HepG2 (cell line): ENCODE data around the gene ZNF30. TPM values are rescaled to one million over a fixed set of nuclear protein-coding genes. Genes with fewer than 3 reads are reported as not detected.

Experiments
- ATRX ChIP-seq: sonication (generic); formaldehyde crosslinking; IDR thresholded peaks from 2 replicates; pipeline ENCODE4 v1.4.0; 2020; ENCODE audit warnings: missing genetic modification reagents, borderline replicate concordance
- CCAR2 ChIP-seq: fragments of 200-400 bp; formaldehyde crosslinking; optimal IDR thresholded peaks from 2 replicates; pipeline ENCODE3; 2018; ENCODE audit warnings: low read depth, mild to moderate bottlenecking, low read length, moderate library complexity
- MBNL3 ChIP-seq: fragments of 250-450 bp; sonication (Bioruptor Pico); conservative IDR thresholded peaks from 2 replicates; pipeline ENCODE4 v1.8.0; 2022; ENCODE audit warnings: mild to moderate bottlenecking, inconsistent platforms
- NFE2 ChIP-seq: sonication (generic); formaldehyde crosslinking; IDR thresholded peaks from 2 replicates; pipeline ENCODE4 v1.4.0; 2020; ENCODE audit warnings: missing genetic modification reagents
- NONO ChIP-seq, 2 experiments: fragments of 450-650 bp in 1 of 2; sonication (generic) in 1 of 2; formaldehyde crosslinking in 1 of 2; IDR thresholded peaks in 1 of 2; conservative IDR thresholded peaks in 1 of 2; 2 replicates each; pipeline versions ENCODE4 v1.6.1 to v1.8.0; 2017 to 2022; ENCODE audit warnings: mild to moderate bottlenecking in 1 of 2, missing genetic modification reagents in 1 of 2, moderate library complexity in 1 of 2
- PHF5A ChIP-seq: IDR thresholded peaks from one replicate; pipeline ENCODE4 v1.6.1; 2018; ENCODE audit warnings: low read depth, missing genetic modification reagents; ENCODE audit not compliant: unreplicated experiment
- RFX1 ChIP-seq: fragments of 450-650 bp; IDR thresholded peaks from 2 replicates; pipeline ENCODE4 v1.6.1; 2017
- SCMH1 ChIP-seq: sonication (generic); formaldehyde crosslinking; IDR thresholded peaks from 2 replicates; pipeline ENCODE4 v1.9.0; 2021; ENCODE audit warnings: missing genetic modification reagents, mild to moderate bottlenecking, borderline replicate concordance
- SOX5 ChIP-seq: IDR thresholded peaks from 2 replicates; pipeline ENCODE4 v1.6.1; 2016; ENCODE audit warnings: borderline replicate concordance
- SOX6 ChIP-seq, 2 experiments: fragments of 450-650 bp in 1 of 2; sonication (generic) in 1 of 2; formaldehyde crosslinking in 1 of 2; IDR thresholded peaks; 2 replicates each; pipeline versions ENCODE4 v1.4.0 to v1.6.1; 2017 to 2020; ENCODE audit warnings: antibody characterized with exemption in 1 of 2, mild to moderate bottlenecking in 1 of 2, missing genetic modification reagents in 1 of 2
- SRY ChIP-seq: sonication (generic); formaldehyde crosslinking; IDR thresholded peaks from 2 replicates; pipeline ENCODE4 v1.8.0; 2022; ENCODE audit warnings: mild to moderate bottlenecking, missing genetic modification reagents
- WIZ ChIP-seq: sonication (generic); formaldehyde crosslinking; IDR thresholded peaks from 2 replicates; pipeline ENCODE4 v1.5.1; 2020; ENCODE audit warnings: mild to moderate bottlenecking, missing genetic modification reagents
- ZNF274 ChIP-seq: sonication (generic); formaldehyde crosslinking; IDR thresholded peaks from 2 replicates; pipeline ENCODE4 v1.5.1; 2020; ENCODE audit warnings: mild to moderate bottlenecking, missing genetic modification reagents
- polyA plus RNA-seq, 8 experiments: library from polyadenylated mRNA; depleted of rRNA in 3 of 8; stranded (reverse) in 7 of 8; unstranded in 1 of 8; fragments of >200 nt; fragmentation: Illumina TruSeq in 4 of 8; extraction: Trizol in 4 of 8; gene quantifications; 2 replicates each; pipeline versions ENCODE4 v1.2.1 to v1.2.3, GENCODE V29; 2011 to 2016; ENCODE audit warnings: low read depth in 4 of 8, missing spikeins in 1 of 8, mixed read lengths in 1 of 8; ENCODE audit not compliant: insufficient read depth in 1 of 8
- total RNA-seq, 5 experiments: library from RNA; depleted of rRNA; stranded (reverse); fragments of >200 nt; fragmentation: Illumina TruSeq; extraction: Trizol; gene quantifications; 2 replicates each; pipeline ENCODE4 v1.2.3, GENCODE V29; 2016; ENCODE audit warnings: low read depth in 1 of 5
- TF ChIP-seq, protein P1 (sequence below): IDR thresholded peaks from 2 replicates; pipeline ENCODE4 v1.4.0; 2020; ENCODE audit warnings: mild to moderate bottlenecking, missing genetic modification reagents
- TF ChIP-seq, protein P2 (sequence below): sonication (generic); formaldehyde crosslinking; IDR thresholded peaks from 2 replicates; pipeline ENCODE4 v1.4.0; 2020; ENCODE audit warnings: missing genetic modification reagents
- TF ChIP-seq, protein P3 (sequence below): sonication (generic); formaldehyde crosslinking; IDR thresholded peaks from 2 replicates; pipeline ENCODE4 v1.5.0; 2020; ENCODE audit warnings: missing genetic modification reagents, mild to moderate bottlenecking, borderline replicate concordance
- TF ChIP-seq, protein P4 (sequence below): sonication (generic); formaldehyde crosslinking; IDR thresholded peaks from 2 replicates; pipeline ENCODE4 v1.9.0; 2022; ENCODE audit warnings: low read depth, missing genetic modification reagents

ZNF30 gene
- total and polyA plus RNA-seq, 2 of the 13 experiments (the other 11 are each of a cell fraction or from before 2014, with no cell fraction given) = 2.3 to 4.4 TPM

DNA sequence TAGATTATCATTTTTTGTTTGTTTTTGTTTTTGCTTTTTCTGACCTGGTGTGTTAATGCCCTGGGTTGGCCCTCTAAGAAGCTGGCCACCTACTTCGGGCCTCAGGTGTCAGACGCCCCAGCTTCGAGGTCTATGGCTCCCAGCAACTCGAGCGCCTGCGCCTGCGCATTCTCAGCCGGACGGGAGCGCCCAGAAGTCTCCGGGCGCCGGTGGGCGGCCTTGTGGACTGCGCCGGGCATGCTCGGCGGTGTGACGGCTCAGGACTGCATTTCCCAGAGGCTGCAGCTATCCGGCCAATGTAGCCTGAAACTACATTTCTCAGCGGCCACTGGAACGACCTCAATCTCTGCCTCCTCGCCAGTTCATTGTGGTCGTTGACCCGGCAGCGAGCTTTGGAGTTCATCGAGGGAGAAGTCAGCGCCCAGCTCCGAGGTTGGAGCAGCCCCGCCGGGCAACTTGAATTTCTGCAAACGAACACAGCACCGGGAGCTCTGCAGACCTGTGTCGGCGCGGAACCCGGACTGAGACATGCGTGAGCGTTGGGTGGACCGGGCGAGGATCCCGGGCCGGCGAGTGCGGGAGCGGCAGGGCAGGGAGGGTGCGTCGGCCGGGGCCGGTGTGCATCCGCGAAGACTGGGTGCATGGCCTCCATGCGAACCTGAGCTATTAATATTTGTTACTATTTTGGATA lies at the start of gene ZNF30 (continued):
- TF ChIP-seq, protein P1, sequence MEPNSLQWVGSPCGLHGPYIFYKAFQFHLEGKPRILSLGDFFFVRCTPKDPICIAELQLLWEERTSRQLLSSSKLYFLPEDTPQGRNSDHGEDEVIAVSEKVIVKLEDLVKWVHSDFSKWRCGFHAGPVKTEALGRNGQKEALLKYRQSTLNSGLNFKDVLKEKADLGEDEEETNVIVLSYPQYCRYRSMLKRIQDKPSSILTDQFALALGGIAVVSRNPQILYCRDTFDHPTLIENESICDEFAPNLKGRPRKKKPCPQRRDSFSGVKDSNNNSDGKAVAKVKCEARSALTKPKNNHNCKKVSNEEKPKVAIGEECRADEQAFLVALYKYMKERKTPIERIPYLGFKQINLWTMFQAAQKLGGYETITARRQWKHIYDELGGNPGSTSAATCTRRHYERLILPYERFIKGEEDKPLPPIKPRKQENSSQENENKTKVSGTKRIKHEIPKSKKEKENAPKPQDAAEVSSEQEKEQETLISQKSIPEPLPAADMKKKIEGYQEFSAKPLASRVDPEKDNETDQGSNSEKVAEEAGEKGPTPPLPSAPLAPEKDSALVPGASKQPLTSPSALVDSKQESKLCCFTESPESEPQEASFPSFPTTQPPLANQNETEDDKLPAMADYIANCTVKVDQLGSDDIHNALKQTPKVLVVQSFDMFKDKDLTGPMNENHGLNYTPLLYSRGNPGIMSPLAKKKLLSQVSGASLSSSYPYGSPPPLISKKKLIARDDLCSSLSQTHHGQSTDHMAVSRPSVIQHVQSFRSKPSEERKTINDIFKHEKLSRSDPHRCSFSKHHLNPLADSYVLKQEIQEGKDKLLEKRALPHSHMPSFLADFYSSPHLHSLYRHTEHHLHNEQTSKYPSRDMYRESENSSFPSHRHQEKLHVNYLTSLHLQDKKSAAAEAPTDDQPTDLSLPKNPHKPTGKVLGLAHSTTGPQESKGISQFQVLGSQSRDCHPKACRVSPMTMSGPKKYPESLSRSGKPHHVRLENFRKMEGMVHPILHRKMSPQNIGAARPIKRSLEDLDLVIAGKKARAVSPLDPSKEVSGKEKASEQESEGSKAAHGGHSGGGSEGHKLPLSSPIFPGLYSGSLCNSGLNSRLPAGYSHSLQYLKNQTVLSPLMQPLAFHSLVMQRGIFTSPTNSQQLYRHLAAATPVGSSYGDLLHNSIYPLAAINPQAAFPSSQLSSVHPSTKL (CRISPR knock-in tag) = peak; percentile 40
- TF ChIP-seq CCAR2 = no peak
- TF ChIP-seq ATRX (CRISPR knock-in tag) = no peak
- TF ChIP-seq, protein P2, sequence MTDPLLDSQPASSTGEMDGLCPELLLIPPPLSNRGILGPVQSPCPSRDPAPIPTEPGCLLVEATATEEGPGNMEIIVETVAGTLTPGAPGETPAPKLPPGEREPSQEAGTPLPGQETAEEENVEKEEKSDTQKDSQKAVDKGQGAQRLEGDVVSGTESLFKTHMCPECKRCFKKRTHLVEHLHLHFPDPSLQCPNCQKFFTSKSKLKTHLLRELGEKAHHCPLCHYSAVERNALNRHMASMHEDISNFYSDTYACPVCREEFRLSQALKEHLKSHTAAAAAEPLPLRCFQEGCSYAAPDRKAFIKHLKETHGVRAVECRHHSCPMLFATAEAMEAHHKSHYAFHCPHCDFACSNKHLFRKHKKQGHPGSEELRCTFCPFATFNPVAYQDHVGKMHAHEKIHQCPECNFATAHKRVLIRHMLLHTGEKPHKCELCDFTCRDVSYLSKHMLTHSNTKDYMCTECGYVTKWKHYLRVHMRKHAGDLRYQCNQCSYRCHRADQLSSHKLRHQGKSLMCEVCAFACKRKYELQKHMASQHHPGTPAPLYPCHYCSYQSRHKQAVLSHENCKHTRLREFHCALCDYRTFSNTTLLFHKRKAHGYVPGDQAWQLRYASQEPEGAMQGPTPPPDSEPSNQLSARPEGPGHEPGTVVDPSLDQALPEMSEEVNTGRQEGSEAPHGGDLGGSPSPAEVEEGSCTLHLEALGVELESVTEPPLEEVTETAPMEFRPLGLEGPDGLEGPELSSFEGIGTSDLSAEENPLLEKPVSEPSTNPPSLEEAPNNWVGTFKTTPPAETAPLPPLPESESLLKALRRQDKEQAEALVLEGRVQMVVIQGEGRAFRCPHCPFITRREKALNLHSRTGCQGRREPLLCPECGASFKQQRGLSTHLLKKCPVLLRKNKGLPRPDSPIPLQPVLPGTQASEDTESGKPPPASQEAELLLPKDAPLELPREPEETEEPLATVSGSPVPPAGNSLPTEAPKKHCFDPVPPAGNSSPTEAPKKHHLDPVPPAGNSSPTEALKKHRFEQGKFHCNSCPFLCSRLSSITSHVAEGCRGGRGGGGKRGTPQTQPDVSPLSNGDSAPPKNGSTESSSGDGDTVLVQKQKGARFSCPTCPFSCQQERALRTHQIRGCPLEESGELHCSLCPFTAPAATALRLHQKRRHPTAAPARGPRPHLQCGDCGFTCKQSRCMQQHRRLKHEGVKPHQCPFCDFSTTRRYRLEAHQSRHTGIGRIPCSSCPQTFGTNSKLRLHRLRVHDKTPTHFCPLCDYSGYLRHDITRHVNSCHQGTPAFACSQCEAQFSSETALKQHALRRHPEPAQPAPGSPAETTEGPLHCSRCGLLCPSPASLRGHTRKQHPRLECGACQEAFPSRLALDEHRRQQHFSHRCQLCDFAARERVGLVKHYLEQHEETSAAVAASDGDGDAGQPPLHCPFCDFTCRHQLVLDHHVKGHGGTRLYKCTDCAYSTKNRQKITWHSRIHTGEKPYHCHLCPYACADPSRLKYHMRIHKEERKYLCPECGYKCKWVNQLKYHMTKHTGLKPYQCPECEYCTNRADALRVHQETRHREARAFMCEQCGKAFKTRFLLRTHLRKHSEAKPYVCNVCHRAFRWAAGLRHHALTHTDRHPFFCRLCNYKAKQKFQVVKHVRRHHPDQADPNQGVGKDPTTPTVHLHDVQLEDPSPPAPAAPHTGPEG (CRISPR knock-in tag) = peak; percentile 77
- TF ChIP-seq, protein P3, sequence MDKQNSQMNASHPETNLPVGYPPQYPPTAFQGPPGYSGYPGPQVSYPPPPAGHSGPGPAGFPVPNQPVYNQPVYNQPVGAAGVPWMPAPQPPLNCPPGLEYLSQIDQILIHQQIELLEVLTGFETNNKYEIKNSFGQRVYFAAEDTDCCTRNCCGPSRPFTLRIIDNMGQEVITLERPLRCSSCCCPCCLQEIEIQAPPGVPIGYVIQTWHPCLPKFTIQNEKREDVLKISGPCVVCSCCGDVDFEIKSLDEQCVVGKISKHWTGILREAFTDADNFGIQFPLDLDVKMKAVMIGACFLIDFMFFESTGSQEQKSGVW = no peak
- peak; percentile 93 for TF ChIP-seq ZNF274
- no peak for TF ChIP-seq NONO (IDR thresholded peaks at IDR 0.05)
- TF ChIP-seq NONO (CRISPR knock-in tag; conservative IDR thresholded peaks at IDR 0.05) = no peak
- no peak for TF ChIP-seq PHF5A (CRISPR knock-in tag)
- no peak for TF ChIP-seq SOX5 (CRISPR knock-in tag)
- no peak for TF ChIP-seq WIZ
- TF ChIP-seq, protein P4, sequence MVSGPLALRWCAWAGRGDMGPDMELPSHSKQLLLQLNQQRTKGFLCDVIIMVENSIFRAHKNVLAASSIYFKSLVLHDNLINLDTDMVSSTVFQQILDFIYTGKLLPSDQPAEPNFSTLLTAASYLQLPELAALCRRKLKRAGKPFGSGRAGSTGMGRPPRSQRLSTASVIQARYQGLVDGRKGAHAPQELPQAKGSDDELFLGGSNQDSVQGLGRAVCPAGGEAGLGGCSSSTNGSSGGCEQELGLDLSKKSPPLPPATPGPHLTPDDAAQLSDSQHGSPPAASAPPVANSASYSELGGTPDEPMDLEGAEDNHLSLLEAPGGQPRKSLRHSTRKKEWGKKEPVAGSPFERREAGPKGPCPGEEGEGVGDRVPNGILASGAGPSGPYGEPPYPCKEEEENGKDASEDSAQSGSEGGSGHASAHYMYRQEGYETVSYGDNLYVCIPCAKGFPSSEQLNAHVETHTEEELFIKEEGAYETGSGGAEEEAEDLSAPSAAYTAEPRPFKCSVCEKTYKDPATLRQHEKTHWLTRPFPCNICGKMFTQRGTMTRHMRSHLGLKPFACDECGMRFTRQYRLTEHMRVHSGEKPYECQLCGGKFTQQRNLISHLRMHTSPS (CRISPR knock-in tag) = no peak
- TF ChIP-seq SRY = peak; percentile 81; the same call in 1 of the 2 replicates
- no peak for TF ChIP-seq SCMH1
- TF ChIP-seq SOX6 (IDR thresholded peaks at IDR 0.05) = no peak
- TF ChIP-seq SOX6 (CRISPR knock-in tag; IDR thresholded peaks at IDR 0.05) = 0 out of 2 replicates have a peak, but pooled peaks have one; percentile 43
- no peak for TF ChIP-seq RFX1
- no peak for TF ChIP-seq MBNL3 (CRISPR knock-in tag)
- TF ChIP-seq NFE2 (CRISPR knock-in tag) = no peak
